HEK293 (cell line): ENCODE data around the gene KLHDC4.
"Not testable (repeated sequence)": the region's sequence is repeated elsewhere in the genome, so short reads cannot be mapped to it uniquely, and the experiment has no call there.

ENCODE experiments used
- CTCF ChIA-PET: fragments of 350-600 bp; formaldehyde crosslinking; extraction: SDS; loops from one replicate; lab custom pipeline; 2021; ENCODE audit warnings: antibody characterized with exemption; lab: Yijun Ruan, JAX
- POLR2A ChIA-PET: fragments of 300-600 bp; formaldehyde crosslinking; extraction: SDS; loops from one replicate; lab custom pipeline; 2020; ENCODE audit warnings: antibody characterized with exemption, inconsistent platforms; lab: Yijun Ruan, JAX
- H3K27ac ChIP-seq: fragments of 200-500 bp; sonication (Bioruptor generic); 2 replicates; pipeline ENCODE4 v1.5.1; 2014; ENCODE audit warnings: low read depth, low read length, control low read depth, inconsistent platforms; ENCODE audit errors: extremely low read depth
- H3K36me3 ChIP-seq, 2 experiments: fragments of 200-500 bp in 1 of 2; sonication (Bioruptor generic) in 1 of 2; 1 replicate in 1 of 2; 2 replicates in 1 of 2; pipeline ENCODE4 v1.5.1; 2014 to 2017; ENCODE audit warnings: inconsistent platforms in 2 of 2, low read length in 2 of 2; ENCODE audit not compliant: control insufficient read depth in 2 of 2, insufficient read depth in 1 of 2
- H3K4me1 ChIP-seq: fragments of 200-500 bp; sonication (Bioruptor generic); 2 replicates; pipeline ENCODE4 v1.5.1; 2014; ENCODE audit warnings: mild to moderate bottlenecking, low read length, inconsistent platforms; ENCODE audit not compliant: control insufficient read depth, insufficient read depth
- H3K4me3 ChIP-seq: 2 replicates; pipeline ENCODE4 v1.5.1; 2011; ENCODE audit warnings: low read depth, mild to moderate bottlenecking, control low read depth, low read length, moderate library complexity
- H3K9me3 ChIP-seq: fragments of 200-500 bp; sonication (Bioruptor generic); 2 replicates; pipeline ENCODE4 v1.5.1; 2014; ENCODE audit warnings: low read depth, low read length, inconsistent platforms; ENCODE audit not compliant: control insufficient read depth, insufficient read depth
- KLF1 ChIP-seq: fragments of 450-650 bp; formaldehyde crosslinking; IDR thresholded peaks from 2 replicates; pipeline ENCODE4 v1.5.1; 2016; ENCODE audit warnings: missing biosample characterization, missing genetic modification characterization
- KLF16 ChIP-seq: fragments of 450-650 bp; formaldehyde crosslinking; IDR thresholded peaks from 2 replicates; pipeline ENCODE4 v1.5.1; 2017; ENCODE audit warnings: missing biosample characterization, missing genetic modification characterization
- KLF8 ChIP-seq: fragments of 450-650 bp; formaldehyde crosslinking; IDR thresholded peaks from 2 replicates; pipeline ENCODE4 v1.5.1; 2016; ENCODE audit warnings: missing biosample characterization, missing genetic modification characterization
- KLF9 ChIP-seq: fragments of 450-650 bp; formaldehyde crosslinking; IDR thresholded peaks from 2 replicates; pipeline ENCODE4 v1.5.1; 2016; ENCODE audit warnings: missing biosample characterization, missing genetic modification characterization, low read depth
- OSR2 ChIP-seq: fragments of 450-650 bp; formaldehyde crosslinking; IDR thresholded peaks from 2 replicates; pipeline ENCODE4 v1.5.1; 2016; ENCODE audit warnings: missing biosample characterization, missing genetic modification characterization
- TSHZ1 ChIP-seq: fragments of 450-650 bp; formaldehyde crosslinking; IDR thresholded peaks from 2 replicates; pipeline ENCODE4 v1.5.1; 2016; ENCODE audit warnings: missing biosample characterization, missing genetic modification characterization, borderline replicate concordance
- WT1 ChIP-seq: fragments of 450-650 bp; formaldehyde crosslinking; IDR thresholded peaks from 2 replicates; pipeline ENCODE4 v1.5.1; 2016; ENCODE audit warnings: missing biosample characterization, missing genetic modification characterization
- ZNF133 ChIP-seq: fragments of 450-650 bp; formaldehyde crosslinking; IDR thresholded peaks from 2 replicates; pipeline ENCODE4 v1.5.1; 2016; ENCODE audit warnings: missing biosample characterization, missing genetic modification characterization
- ZNF146 ChIP-seq: fragments of 450-650 bp; formaldehyde crosslinking; IDR thresholded peaks from 2 replicates; pipeline ENCODE4 v1.5.1; 2016; ENCODE audit warnings: missing biosample characterization, missing genetic modification characterization
- ZNF184 ChIP-seq: fragments of 450-650 bp; IDR thresholded peaks from 2 replicates; pipeline ENCODE4 v1.5.1; 2018; ENCODE audit warnings: missing biosample characterization, mild to moderate bottlenecking, missing genetic modification characterization
- ZNF24 ChIP-seq: fragments of 450-650 bp; formaldehyde crosslinking; IDR thresholded peaks from 2 replicates; pipeline ENCODE4 v1.5.1; 2016; ENCODE audit warnings: missing biosample characterization, missing genetic modification characterization
- ZNF311 ChIP-seq: fragments of 450-650 bp; formaldehyde crosslinking; IDR thresholded peaks from 2 replicates; pipeline ENCODE4 v1.5.1; 2017; ENCODE audit warnings: missing biosample characterization, missing genetic modification characterization, borderline replicate concordance
- ZNF394 ChIP-seq: fragments of 450-650 bp; formaldehyde crosslinking; IDR thresholded peaks from 2 replicates; pipeline ENCODE4 v1.5.1; 2016; ENCODE audit warnings: missing biosample characterization, missing genetic modification characterization, mild to moderate bottlenecking, moderate library complexity, borderline replicate concordance
- ZNF677 ChIP-seq: fragments of 450-650 bp; IDR thresholded peaks from 2 replicates; pipeline ENCODE4 v1.5.0; 2018; ENCODE audit warnings: missing biosample characterization, mild to moderate bottlenecking, missing genetic modification characterization, moderate library complexity
- ZSCAN16 ChIP-seq: fragments of 450-650 bp; formaldehyde crosslinking; IDR thresholded peaks from 2 replicates; pipeline ENCODE4 v1.5.1; 2016; ENCODE audit warnings: missing biosample characterization, missing genetic modification characterization
- ZSCAN4 ChIP-seq: fragments of 450-650 bp; formaldehyde crosslinking; IDR thresholded peaks from 2 replicates; pipeline ENCODE4 v1.5.1; 2017; ENCODE audit warnings: missing biosample characterization, missing genetic modification characterization
- TF ChIP-seq, protein P1 (sequence below): fragments of 450-650 bp; formaldehyde crosslinking; IDR thresholded peaks from 2 replicates; pipeline ENCODE4 v1.5.1; 2016; ENCODE audit warnings: missing biosample characterization, missing genetic modification characterization
- TF ChIP-seq, protein P2 (sequence below): fragments of 450-650 bp; formaldehyde crosslinking; IDR thresholded peaks from 2 replicates; pipeline ENCODE4 v1.5.1; 2017; ENCODE audit warnings: missing biosample characterization, missing genetic modification characterization
- TF ChIP-seq, protein P3 (sequence below): fragments of 450-650 bp; IDR thresholded peaks from 2 replicates; pipeline ENCODE4 v1.5.1; 2018; ENCODE audit warnings: missing biosample characterization, mild to moderate bottlenecking, missing genetic modification characterization

KLHDC4 gene

GRCh38 chr16:87727346-87727745 is 38.4 kb downstream of the KLHDC4 start:
- Histone ChIP-seq H3K4me3 (no peak overlapping the region), H3K9me3 (no peaks in the 10 kb centered on the region)
- TF ChIP-seq ZNF184 (tag by site-specific recombination): no peak
- no peak for TF ChIP-seq ZSCAN4 (tag by site-specific recombination)
- no peak for TF ChIP-seq ZNF133
- no peak for TF ChIP-seq ZNF24
- TF ChIP-seq ZNF394 (tag by site-specific recombination): no peak
- TF ChIP-seq ZNF311: no peak
- no peak for TF ChIP-seq KLF9 (tag by site-specific recombination)
- TF ChIP-seq, protein P1, sequence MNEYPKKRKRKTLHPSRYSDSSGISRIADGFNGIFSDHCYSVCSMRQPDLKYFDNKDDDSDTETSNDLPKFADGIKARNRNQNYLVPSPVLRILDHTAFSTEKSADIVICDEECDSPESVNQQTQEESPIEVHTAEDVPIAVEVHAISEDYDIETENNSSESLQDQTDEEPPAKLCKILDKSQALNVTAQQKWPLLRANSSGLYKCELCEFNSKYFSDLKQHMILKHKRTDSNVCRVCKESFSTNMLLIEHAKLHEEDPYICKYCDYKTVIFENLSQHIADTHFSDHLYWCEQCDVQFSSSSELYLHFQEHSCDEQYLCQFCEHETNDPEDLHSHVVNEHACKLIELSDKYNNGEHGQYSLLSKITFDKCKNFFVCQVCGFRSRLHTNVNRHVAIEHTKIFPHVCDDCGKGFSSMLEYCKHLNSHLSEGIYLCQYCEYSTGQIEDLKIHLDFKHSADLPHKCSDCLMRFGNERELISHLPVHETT (tag by site-specific recombination): no peak
- no peak for TF ChIP-seq ZSCAN16 (tag by site-specific recombination)
- TF ChIP-seq ZNF146 (tag by site-specific recombination): no peak
- TF ChIP-seq, all 188 proteins: peak for 0
- H3K4me1 ChIP-seq: peaks cover 4% of the 10 kb centered on the region
- peaks cover 6 to 44% of the 10 kb centered on the region in 2 experiments; a peak in 2 of 3 replicates for H3K36me3 ChIP-seq
- no peak overlapping the region for H3K27ac ChIP-seq
- ChIA-PET POLR2A (no interaction called here), CTCF (no interaction called here)

GRCh38 chr16:87726577-87726976 is 39.2 kb downstream of the KLHDC4 start:
- H3K27ac ChIP-seq, H3K9me3 ChIP-seq, CTCF ChIA-PET, H3K4me3 ChIP-seq, H3K4me1 ChIP-seq, POLR2A ChIA-PET: not testable (repeated sequence)
- peaks cover 3 to 49% of the 10 kb centered on the region in 2 experiments; a peak in 2 of 3 replicates for H3K36me3 ChIP-seq
- TF ChIP-seq, protein P2, sequence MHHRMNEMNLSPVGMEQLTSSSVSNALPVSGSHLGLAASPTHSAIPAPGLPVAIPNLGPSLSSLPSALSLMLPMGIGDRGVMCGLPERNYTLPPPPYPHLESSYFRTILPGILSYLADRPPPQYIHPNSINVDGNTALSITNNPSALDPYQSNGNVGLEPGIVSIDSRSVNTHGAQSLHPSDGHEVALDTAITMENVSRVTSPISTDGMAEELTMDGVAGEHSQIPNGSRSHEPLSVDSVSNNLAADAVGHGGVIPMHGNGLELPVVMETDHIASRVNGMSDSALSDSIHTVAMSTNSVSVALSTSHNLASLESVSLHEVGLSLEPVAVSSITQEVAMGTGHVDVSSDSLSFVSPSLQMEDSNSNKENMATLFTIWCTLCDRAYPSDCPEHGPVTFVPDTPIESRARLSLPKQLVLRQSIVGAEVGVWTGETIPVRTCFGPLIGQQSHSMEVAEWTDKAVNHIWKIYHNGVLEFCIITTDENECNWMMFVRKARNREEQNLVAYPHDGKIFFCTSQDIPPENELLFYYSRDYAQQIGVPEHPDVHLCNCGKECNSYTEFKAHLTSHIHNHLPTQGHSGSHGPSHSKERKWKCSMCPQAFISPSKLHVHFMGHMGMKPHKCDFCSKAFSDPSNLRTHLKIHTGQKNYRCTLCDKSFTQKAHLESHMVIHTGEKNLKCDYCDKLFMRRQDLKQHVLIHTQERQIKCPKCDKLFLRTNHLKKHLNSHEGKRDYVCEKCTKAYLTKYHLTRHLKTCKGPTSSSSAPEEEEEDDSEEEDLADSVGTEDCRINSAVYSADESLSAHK: peak; percentile 88
- TF ChIP-seq KLF1 (tag by site-specific recombination): peak; percentile 96
- peak; percentile 60; the same call in 1 of the 2 replicates for TF ChIP-seq KLF8 (tag by site-specific recombination)

GRCh38 chr16:87725596-87726235 is 40.1 kb downstream of the KLHDC4 start:
- H3K9me3 ChIP-seq: no peaks in the 10 kb centered on the region
- POLR2A ChIA-PET: no interaction called here
- H3K4me1 ChIP-seq: peaks cover 4% of the 10 kb centered on the region
- H3K36me3 ChIP-seq: peaks cover 3 to 51% of the 10 kb centered on the region in 2 experiments; a peak in 2 of 3 replicates
- H3K27ac ChIP-seq: no peak overlapping the region
- CTCF ChIA-PET: interaction anchor here (0.6 kb wide), 1 partner anchor 147 kb away, joined by 3 read pairs; no protein-coding TSS in a partner anchor
- H3K4me3 ChIP-seq: no peak overlapping the region
- TF ChIP-seq ZNF677 (no peak), WT1 (tag by site-specific recombination) (0 out of 2 replicates have a peak, but pooled peaks have one; percentile 32), OSR2 (tag by site-specific recombination) (peak; percentile 64), KLF16 (tag by site-specific recombination) (0 out of 2 replicates have a peak, but pooled peaks have one; percentile 19), TSHZ1 (tag by site-specific recombination) (0 out of 2 replicates have a peak, but pooled peaks have one; percentile 21)
- TF ChIP-seq, protein P3, sequence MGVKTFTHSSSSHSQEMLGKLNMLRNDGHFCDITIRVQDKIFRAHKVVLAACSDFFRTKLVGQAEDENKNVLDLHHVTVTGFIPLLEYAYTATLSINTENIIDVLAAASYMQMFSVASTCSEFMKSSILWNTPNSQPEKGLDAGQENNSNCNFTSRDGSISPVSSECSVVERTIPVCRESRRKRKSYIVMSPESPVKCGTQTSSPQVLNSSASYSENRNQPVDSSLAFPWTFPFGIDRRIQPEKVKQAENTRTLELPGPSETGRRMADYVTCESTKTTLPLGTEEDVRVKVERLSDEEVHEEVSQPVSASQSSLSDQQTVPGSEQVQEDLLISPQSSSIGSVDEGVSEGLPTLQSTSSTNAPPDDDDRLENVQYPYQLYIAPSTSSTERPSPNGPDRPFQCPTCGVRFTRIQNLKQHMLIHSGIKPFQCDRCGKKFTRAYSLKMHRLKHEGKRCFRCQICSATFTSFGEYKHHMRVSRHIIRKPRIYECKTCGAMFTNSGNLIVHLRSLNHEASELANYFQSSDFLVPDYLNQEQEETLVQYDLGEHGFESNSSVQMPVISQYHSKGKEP (tag by site-specific recombination): 0 out of 2 replicates have a peak, but pooled peaks have one; percentile 18
- TF ChIP-seq, protein P1 (tag by site-specific recombination): no peak
